RWPE2 (cell line): Measurements from ENCODE around the gene PAQR8.

Source experiments
- ATAC-seq: fragments of 200-7000 bp; cut with Tn5 transposase; 3 replicates; pipeline ENCODE4 v1.9.1; 2021; ENCODE audit warnings: low read depth
- DNase-seq: peaks from one replicate; pipeline ENCODE4 v3.0.0-alpha.2; 2020; ENCODE audit warnings: low spot score
- H3K27ac ChIP-seq: fragments of 450-650 bp; 2 replicates; pipeline ENCODE4 v1.5.1; 2017; ENCODE audit warnings: mild to moderate bottlenecking; ENCODE audit not compliant: poor library complexity, severe bottlenecking
- H3K27me3 ChIP-seq: fragments of 250-450 bp; sonication (Bioruptor Pico); 2 replicates; pipeline ENCODE4 v1.5.1; 2021; ENCODE audit warnings: mild to moderate bottlenecking, moderate library complexity; ENCODE audit not compliant: insufficient read depth, poor library complexity, severe bottlenecking
- H3K36me3 ChIP-seq: fragments of 250-450 bp; sonication (Bioruptor Pico); 2 replicates; pipeline ENCODE4 v1.5.1; 2020; ENCODE audit warnings: low read depth, mild to moderate bottlenecking, moderate library complexity
- H3K4me1 ChIP-seq: fragments of 250-450 bp; sonication (Bioruptor Pico); 2 replicates; pipeline ENCODE4 v1.5.1; 2021; ENCODE audit warnings: mild to moderate bottlenecking, moderate library complexity; ENCODE audit not compliant: insufficient read depth, poor library complexity, severe bottlenecking
- H3K4me3 ChIP-seq: fragments of 250-450 bp; sonication (Bioruptor Pico); 2 replicates; pipeline ENCODE4 v1.5.1; 2021; ENCODE audit warnings: mild to moderate bottlenecking, moderate library complexity; ENCODE audit not compliant: severe bottlenecking
- H3K9me3 ChIP-seq: fragments of 250-450 bp; sonication (Bioruptor Pico); 2 replicates; pipeline ENCODE4 v1.5.1; 2021; ENCODE audit warnings: mild to moderate bottlenecking, moderate library complexity; ENCODE audit not compliant: severe bottlenecking
- TF ChIP-seq, protein P1 (sequence below): fragments of 450-650 bp; IDR thresholded peaks from one replicate; pipeline ENCODE4 v1.5.1; 2017; ENCODE audit warnings: mild to moderate bottlenecking, moderate library complexity; ENCODE audit not compliant: poor library complexity, severe bottlenecking

Gene PAQR8

DNA sequence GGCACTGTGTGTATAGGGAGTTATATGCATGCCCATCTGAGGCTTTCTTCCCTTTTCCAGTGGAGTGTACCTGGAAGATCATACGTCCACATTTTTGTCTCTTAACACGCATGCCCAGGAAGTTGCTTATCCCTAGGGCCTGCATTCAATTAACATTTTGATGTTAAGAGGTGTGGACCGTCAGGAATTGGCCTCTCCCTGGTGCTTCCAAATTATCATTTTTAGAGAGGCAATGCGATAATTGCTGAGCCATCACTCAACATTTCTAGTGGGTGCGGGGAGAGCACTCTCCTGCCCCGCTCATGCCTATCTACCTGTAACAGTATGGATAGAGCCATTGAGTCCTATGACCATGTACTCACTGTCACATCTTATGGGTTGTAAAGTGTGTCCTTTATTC is 37.8 kb upstream of the PAQR8 start:
- H3K36me3 ChIP-seq: no peaks in the 10 kb centered on the region
- TF ChIP-seq, protein P1, sequence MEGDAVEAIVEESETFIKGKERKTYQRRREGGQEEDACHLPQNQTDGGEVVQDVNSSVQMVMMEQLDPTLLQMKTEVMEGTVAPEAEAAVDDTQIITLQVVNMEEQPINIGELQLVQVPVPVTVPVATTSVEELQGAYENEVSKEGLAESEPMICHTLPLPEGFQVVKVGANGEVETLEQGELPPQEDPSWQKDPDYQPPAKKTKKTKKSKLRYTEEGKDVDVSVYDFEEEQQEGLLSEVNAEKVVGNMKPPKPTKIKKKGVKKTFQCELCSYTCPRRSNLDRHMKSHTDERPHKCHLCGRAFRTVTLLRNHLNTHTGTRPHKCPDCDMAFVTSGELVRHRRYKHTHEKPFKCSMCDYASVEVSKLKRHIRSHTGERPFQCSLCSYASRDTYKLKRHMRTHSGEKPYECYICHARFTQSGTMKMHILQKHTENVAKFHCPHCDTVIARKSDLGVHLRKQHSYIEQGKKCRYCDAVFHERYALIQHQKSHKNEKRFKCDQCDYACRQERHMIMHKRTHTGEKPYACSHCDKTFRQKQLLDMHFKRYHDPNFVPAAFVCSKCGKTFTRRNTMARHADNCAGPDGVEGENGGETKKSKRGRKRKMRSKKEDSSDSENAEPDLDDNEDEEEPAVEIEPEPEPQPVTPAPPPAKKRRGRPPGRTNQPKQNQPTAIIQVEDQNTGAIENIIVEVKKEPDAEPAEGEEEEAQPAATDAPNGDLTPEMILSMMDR: no peak
- H3K4me1 ChIP-seq: no peaks in the 10 kb centered on the region
- DNase-seq (no peak), ATAC-seq (no peak)
- no peaks in the 10 kb centered on the region for H3K27me3 ChIP-seq
- no peak overlapping the region for H3K4me3 ChIP-seq
- H3K27ac ChIP-seq: no peak overlapping the region
- H3K9me3 ChIP-seq: no peaks in the 10 kb centered on the region

DNA sequence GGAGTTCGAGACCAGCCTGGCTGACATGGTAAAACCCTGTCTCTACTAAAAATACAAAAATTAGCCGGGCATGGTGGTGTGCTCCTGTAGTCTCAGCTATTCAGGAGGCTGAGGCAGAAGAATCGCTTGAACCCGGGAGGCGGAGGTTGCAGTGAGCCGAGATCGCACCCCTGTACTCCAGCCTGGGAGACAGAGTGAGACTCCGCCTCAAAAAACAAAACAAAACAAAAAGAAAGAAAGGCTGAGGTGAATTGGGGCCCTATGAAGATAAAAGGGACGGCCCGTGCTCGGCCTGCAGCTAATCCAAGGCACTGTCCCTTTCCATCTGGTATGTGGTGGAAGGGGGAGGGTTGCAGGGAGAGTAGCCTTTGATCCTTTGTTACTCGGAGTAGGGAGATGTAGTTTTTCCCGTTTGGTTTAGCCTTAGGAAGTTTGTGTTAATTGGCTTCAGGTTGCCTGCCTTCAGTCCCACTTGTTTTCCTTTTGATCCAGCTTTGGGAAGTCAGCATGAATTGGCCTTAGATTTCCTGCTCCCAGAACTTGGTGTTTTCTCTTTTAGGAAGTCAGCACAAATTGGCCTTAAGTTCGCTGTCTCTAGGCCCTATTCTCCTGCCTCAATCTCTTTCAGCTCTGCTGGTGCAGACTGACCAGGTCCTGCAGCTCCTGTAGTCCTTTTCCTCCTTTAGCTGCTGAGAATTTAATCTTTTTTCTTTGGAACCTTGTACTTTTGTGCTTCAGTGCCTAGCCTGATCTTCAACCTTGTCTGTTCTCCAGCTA is 36.1 kb upstream of the PAQR8 start:
- H3K4me3 ChIP-seq: no peak overlapping the region

DNA sequence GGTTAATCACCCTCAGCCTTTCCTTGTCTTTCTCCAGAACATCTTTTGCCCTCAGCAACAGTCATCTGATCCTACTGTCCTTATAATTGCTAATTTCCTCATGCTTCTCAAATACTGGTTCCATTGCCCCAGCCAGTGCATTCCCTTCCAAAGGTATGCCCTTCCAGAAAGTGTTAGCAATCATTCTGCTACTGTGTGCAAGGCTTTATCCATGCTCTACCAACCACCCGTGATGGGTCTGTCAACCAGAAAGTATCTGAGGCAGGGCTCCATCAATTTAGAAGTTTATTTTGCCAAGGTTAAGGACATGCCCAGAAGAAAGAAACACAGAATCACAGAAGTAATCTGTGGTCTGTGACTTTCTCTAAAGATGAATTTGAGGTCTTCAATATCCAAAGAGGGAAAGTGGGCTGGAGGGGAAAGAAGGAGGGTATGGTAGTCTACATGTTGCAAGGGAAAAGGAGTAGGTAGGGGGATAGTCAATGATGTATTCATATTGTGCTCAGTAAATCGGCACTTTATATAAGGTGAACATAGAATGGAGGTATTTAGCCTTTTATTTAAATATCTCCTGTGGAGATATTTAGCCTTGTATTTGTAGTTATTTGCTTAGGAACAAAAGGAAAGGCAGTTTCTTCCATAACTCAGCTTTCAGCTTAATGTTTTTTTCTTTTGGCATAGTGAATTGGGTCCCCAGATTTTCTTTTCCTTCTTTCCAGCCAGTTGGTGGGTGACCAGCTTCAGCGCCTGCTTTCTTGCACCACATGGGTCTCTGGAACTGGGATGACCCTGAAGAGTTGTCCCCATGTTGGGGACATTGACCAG is 35.2 kb upstream of the PAQR8 start:
- Histone ChIP-seq H3K4me1 (no peaks in the 10 kb centered on the region), H3K27me3 (no peaks in the 10 kb centered on the region), H3K9me3 (no peaks in the 10 kb centered on the region), H3K4me3 (no peak overlapping the region), H3K36me3 (no peaks in the 10 kb centered on the region), H3K27ac (no peak overlapping the region)
- TF ChIP-seq, protein P1: no peak
- DNase-seq (no peak), ATAC-seq (no peak)

More for the DNA sequence above, 36.1 kb upstream of the PAQR8 start:
- no peaks in the 10 kb centered on the region for H3K4me1 ChIP-seq
- TF ChIP-seq, protein P1: no peak
- no peak for DNase-seq
- no peaks in the 10 kb centered on the region for H3K27me3 ChIP-seq
- no peaks in the 10 kb centered on the region for H3K36me3 ChIP-seq
- no peaks in the 10 kb centered on the region for H3K9me3 ChIP-seq
- ATAC-seq: no peak
- no peak overlapping the region for H3K27ac ChIP-seq

DNA sequence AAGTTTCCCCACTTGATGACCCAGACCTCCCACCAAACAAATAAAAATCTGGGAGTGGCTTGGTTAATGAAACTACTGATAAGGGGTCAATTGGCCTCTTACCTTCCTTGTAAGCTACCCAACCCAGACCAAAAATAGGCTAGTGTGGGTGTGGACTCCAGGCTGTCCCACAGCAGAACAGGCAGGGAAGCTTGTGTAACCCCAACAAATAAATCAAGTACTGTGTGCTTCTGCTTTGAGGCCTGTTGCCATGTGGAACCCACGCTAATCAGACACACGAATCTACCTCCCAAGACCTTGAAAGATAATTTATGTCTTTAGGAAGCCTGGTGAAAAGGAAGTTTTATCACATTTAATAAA is 33.7 kb upstream of the PAQR8 start:
- Histone ChIP-seq H3K27me3 (no peaks in the 10 kb centered on the region), H3K9me3 (no peaks in the 10 kb centered on the region), H3K4me3 (no peak overlapping the region), H3K36me3 (no peaks in the 10 kb centered on the region), H3K4me1 (no peaks in the 10 kb centered on the region), H3K27ac (no peak overlapping the region)
- TF ChIP-seq, protein P1: no peak
- ATAC-seq (no peak), DNase-seq (no peak)
